H54 (cell line): ENCODE measurements around the gene RBMS3.

ENCODE experiments used
- DNase-seq: peaks from one replicate; pipeline ENCODE4 v3.0.0; 2011; ENCODE audit warnings: low spot score, mixed read lengths; ENCODE audit not compliant: insufficient read length
- FAIRE-seq: peaks from 3 replicates; lab custom pipeline; 2011; peaks lifted over from hg19 to GRCh38; lab: Jason Lieb, UNC
- POLR2A ChIP-seq: IDR thresholded peaks from 2 replicates; pipeline ENCODE4 v1.6.1; 2011; ENCODE audit warnings: low read depth, mild to moderate bottlenecking, low read length

The RBMS3 gene

DNA sequence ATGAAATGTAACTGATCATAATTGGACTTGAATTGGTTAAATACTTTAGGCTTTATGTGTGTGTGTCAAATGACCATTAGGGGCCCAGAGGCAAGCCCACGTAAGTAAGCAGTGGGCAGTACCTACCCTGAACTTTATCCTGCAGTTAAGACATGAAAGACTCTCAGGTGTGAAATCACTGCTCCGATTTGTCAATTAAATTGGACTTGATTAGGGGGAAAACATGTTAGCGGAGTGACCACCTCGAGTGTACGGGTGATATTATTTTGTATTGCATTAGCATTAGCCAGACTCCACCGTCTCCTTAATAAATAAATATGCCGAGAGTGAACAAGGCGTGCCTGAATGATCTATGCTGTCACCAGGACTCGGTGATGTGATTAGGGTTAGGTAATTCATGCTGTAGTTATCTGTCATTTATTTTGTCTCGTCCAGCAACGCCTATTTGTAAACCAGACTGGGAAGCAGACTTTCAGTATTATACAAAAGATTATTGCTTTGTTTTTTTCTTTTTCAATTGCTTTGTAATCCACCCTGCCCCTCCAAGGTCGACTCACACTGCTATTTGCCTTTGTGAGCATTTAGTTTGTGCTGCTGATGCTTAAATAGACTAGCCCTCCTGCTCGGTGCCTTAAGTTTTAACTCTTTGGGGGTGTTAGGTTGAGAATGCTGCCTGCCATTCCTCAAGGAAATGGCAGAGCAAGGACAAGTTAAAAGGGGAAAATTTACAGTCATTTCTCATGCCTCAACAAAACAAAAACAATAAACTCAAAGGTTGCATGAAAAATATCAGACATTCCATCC lies 1.8 kb downstream of the RBMS3 start:
- no peak for TF ChIP-seq POLR2A
- FAIRE-seq (peak; percentile 93), DNase-seq (no peak)

GRCh38 chr3:29283231-29284119 lies 2.6 kb downstream of the RBMS3 start:
- TF ChIP-seq POLR2A = no peak
- FAIRE-seq (peak; percentile 30), DNase-seq (no peak)

DNA sequence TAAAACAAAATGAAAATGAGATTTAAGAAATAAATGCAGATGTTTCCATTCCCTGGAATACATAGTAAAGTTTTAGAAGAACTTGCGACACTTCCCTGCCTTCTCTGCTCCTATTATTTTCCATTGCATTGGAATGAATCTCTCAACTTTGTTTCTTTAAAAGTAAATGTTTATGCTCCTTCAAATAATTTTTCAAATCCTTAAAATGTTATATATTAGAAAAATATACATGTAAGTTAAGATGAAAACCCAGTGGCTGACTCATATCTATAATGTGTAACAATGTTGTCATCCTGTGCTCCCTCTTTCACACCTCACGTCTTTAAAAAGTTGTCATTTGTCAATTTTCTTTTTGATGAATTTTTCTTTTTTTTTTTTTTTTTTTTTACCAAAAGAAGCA lies 3.6 kb downstream of the RBMS3 start:
- FAIRE-seq (no peak), DNase-seq (no peak)
- no peak for TF ChIP-seq POLR2A

DNA sequence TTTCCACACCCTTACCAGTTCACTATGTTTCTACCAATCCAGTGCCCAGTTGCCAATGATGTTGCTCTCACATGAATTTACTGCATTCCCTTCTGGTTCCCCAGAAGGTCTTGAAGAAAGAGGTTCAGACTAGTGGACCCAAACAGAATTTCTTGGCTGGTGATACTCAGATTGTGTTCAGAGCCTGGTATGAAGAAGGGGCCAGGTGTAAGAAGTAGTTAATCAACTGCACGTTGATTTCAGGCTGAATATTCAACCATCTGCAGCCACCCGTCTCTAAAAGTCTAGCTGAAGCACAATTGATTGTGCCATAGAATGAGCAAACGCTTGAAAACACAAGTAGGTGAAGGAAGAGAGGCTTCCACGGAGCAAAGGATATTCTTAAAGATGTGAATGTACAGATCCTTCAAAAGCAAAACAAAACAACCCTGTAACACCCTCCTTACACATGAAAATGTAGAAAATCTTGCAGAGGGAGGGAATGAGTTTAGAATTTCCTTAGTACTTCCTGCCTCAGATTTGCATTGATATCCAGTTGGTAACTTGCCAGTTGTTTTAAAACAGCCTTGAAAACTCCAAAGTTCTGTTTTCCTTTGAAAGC lies 4.7 kb downstream of the RBMS3 start:
- peak; percentile 86 for FAIRE-seq
- TF ChIP-seq POLR2A = no peak
- no peak for DNase-seq

DNA sequence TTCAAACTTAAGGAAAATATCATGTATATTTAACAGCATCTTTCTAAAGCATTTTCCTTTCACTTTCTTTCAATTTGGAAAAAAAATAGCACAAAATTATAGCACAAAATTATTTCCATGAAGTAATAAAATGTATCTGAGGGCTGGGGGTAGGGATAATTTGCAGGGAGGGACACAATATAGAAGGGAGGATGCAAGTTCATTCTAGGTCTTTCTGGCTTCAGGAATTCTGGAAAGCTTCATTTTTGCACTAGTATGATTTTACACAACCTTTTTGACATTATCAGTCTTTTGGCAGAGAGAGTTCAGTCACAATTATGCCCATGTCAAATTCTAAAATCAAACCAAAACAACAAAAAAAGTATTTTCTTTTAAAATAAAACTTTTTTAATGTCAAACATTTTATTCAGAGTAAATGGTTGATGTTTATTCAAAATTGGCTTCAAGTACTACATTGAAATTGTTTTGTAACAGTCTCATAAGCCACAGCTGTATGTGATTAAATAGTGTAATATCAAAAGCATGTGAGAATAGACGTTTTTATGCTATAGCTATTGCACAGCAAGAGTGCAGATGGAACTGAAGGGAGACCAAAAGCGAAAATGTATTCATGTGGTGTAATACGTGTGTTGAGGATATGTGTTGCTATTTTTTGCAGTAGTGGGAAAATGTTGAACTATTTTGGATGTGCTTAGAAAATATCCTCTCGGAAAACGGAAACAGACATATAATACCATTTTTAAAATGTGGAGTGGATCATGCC lies 5.8 kb downstream of the RBMS3 start:
- FAIRE-seq = peak; percentile 97
- TF ChIP-seq POLR2A = no peak
- DNase-seq = no peak

- FAIRE-seq = peak; percentile 55
Observed at GRCh38 chr3:29290596-29290995, 9.7 kb downstream of the RBMS3 start.

GRCh38 chr3:29291260-29291981 lies 10.6 kb downstream of the RBMS3 start:
- TF ChIP-seq POLR2A = no peak
- FAIRE-seq = peak; percentile 48
- no peak for DNase-seq

More at GRCh38 chr3:29290596-29290995, 9.7 kb downstream of the RBMS3 start:
- TF ChIP-seq POLR2A = no peak
- no peak for DNase-seq

- DNase-seq = no peak
- no peak for FAIRE-seq
Observed at GRCh38 chr3:29291982-29292363, 11.1 kb downstream of the RBMS3 start.

DNA sequence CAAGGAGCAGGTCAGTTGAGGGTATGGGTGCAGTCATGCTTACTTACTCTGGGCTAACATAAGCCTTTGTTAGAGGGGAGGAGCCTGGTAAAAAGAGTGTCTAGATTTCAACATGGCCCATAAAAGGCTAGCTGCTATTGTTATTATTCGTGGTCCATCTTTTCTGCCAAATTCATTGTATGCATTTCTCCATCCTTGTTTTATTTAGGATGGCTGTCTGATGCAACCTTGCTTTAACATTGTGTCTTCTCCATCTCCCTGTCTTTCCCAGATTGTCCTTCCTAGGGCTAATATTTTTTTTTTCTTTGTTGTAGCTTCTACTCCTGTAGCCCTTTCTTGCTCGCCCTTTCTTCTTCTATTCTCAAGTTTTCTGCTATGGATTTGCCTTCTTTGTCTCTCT lies 12.6 kb downstream of the RBMS3 start:
- FAIRE-seq = peak; percentile 83
- TF ChIP-seq POLR2A = no peak
- DNase-seq = no peak

More at GRCh38 chr3:29291982-29292363, 11.1 kb downstream of the RBMS3 start:
- TF ChIP-seq POLR2A = no peak

- DNase-seq (no peak), FAIRE-seq (no peak)
- no peak for TF ChIP-seq POLR2A
Observed at GRCh38 chr3:29297998-29298397, 17.1 kb downstream of the RBMS3 start.

- TF ChIP-seq POLR2A = no peak
- DNase-seq (no peak), FAIRE-seq (no peak)
Observed at GRCh38 chr3:29301332-29302019, 20.6 kb downstream of the RBMS3 start.

GRCh38 chr3:29302619-29303018 lies 21.7 kb downstream of the RBMS3 start:
- DNase-seq (no peak), FAIRE-seq (no peak)
- TF ChIP-seq POLR2A = no peak
